CD4-positive, alpha-beta T cell treated with Interferon gamma for 1 hour (primary cell): ENCODE results near the gene TNNT3.
"Not testable (repeated sequence)": the region's sequence is repeated elsewhere in the genome, so short reads cannot be mapped to it uniquely, and the experiment has no call there.

Experiments
- DNase-seq: peaks from one replicate; pipeline ENCODE4 v3.0.0-alpha.2; 2020

The TNNT3 gene

GRCh38 chr11:1936072-1936780, 16.7 kb downstream of the TNNT3 start:
- DNase-seq, result no peak

- DNase-seq, result no peak
These were observed 17.5 kb downstream of the TNNT3 start for GRCh38 chr11:1936781-1937615.

GRCh38 chr11:1937616-1938342, 18.3 kb downstream of the TNNT3 start:
- no peak for DNase-seq

GRCh38 chr11:1938343-1939005, 19.0 kb downstream of the TNNT3 start:
- DNase-seq, result no peak

GRCh38 chr11:1939006-1939625, 19.6 kb downstream of the TNNT3 start:
- no peak for DNase-seq

GRCh38 chr11:1939788-1940187, 20.3 kb downstream of the TNNT3 start:
- not testable (repeated sequence) for DNase-seq

- no peak for DNase-seq
These were observed 23.2 kb downstream of the TNNT3 start for GRCh38 chr11:1942558-1943260.

- no peak for DNase-seq
These were observed 24.1 kb downstream of the TNNT3 start for GRCh38 chr11:1943576-1943975.

GRCh38 chr11:1943977-1944376, 24.5 kb downstream of the TNNT3 start:
- no peak for DNase-seq

- no peak for DNase-seq
These were observed 27.4 kb downstream of the TNNT3 start, which contains the start of gene MRPL23 for GRCh38 chr11:1946812-1947484. MRPL23 (plus strand) TSS chr11:1947332; CDS start chr11:1947363, 31 bp downstream.

GRCh38 chr11:1947592-1948237, 28.2 kb downstream of the TNNT3 start:
- DNase-seq, result no peak

GRCh38 chr11:1948389-1948788, 28.9 kb downstream of the TNNT3 start:
- DNase-seq, result no peak

- DNase-seq, result no peak
These were observed 29.8 kb downstream of the TNNT3 start for GRCh38 chr11:1949302-1949701.

- no peak for DNase-seq
These were observed 30.4 kb downstream of the TNNT3 start for GRCh38 chr11:1949922-1950321.

- DNase-seq, result no peak
These were observed 33.4 kb downstream of the TNNT3 start for GRCh38 chr11:1952806-1953482.

- DNase-seq, result no peak
These were observed 34.2 kb downstream of the TNNT3 start for GRCh38 chr11:1953489-1954266.

GRCh38 chr11:1958367-1958766, 38.9 kb downstream of the TNNT3 start:
- DNase-seq, result no peak

- DNase-seq, result no peak
These were observed 40.3 kb downstream of the TNNT3 start for GRCh38 chr11:1959786-1960185.

- no peak for DNase-seq
These were observed 44.4 kb downstream of the TNNT3 start for GRCh38 chr11:1963864-1964263.
